ENCODE measurements around the gene PLCH2.

- TF ChIP-seq CTCF (IDR thresholded peaks at IDR 0.05; ENCODE audit: borderline replicate concordance, extremely low read depth, low read length, poor library complexity, severe bottlenecking) (no peak), EZH2 (IDR thresholded peaks at IDR 0.05; ENCODE audit: borderline replicate concordance, low read depth, low read length, severe bottlenecking) (no peak)
Measured at GRCh38 chr1:2473198-2473597, 2.9 kb upstream of the PLCH2 start.

Data from DND-41 (cell line).